ENCODE data around the gene HERC4.
A peak's percentile ranks its signal among the peaks of the same experiment; 100 is the strongest.
"Not testable (repeated sequence)": the region's sequence is repeated elsewhere in the genome, so short reads cannot be mapped to it uniquely, and the experiment has no call there.

The HERC4 gene

GRCh38 chr10:68082872-68083271 is 7.8 kb upstream of the HERC4 start:
- in situ Hi-C loops (cut with MboI; ENCODE audit: low sequenced_read_pairs), result no loop called here
- H3K36me3 ChIP-seq (replicated peaks), result no peaks in the 10 kb centered on the region
- H3K9me3 ChIP-seq, result no peaks in the 10 kb centered on the region
- no peaks in the 10 kb centered on the region for H3K27me3 ChIP-seq (ENCODE audit: low read depth)
- H3K4me1 ChIP-seq, result peaks cover 30% of the 10 kb centered on the region
- DNase-seq (ENCODE audit: low spot score in 2 of 2), result peak in 1 of 2 experiments; percentile 48
- no peak overlapping the region for H3K4me3 ChIP-seq

- in situ Hi-C loops (cut with MboI; ENCODE audit: low sequenced_read_pairs), result no loop called here
- no peaks in the 10 kb centered on the region for H3K27me3 ChIP-seq (ENCODE audit: low read depth)
- peak; percentile 70 to 92 for DNase-seq (ENCODE audit: low spot score in 2 of 2)
- H3K4me1 ChIP-seq, result peaks cover 30% of the 10 kb centered on the region
- no peak overlapping the region for H3K4me3 ChIP-seq
- H3K36me3 ChIP-seq (replicated peaks), result no peaks in the 10 kb centered on the region
- no peaks in the 10 kb centered on the region for H3K9me3 ChIP-seq
These were observed 6.8 kb upstream of the HERC4 start for GRCh38 chr10:68081916-68082315.

GRCh38 chr10:68080853-68081431 is 5.9 kb upstream of the HERC4 start:
- no peak for DNase-seq (ENCODE audit: low spot score in 2 of 2)
- H3K27me3 ChIP-seq (ENCODE audit: low read depth), result no peaks in the 10 kb centered on the region
- H3K9me3 ChIP-seq, result no peaks in the 10 kb centered on the region
- no peaks in the 10 kb centered on the region for H3K36me3 ChIP-seq (replicated peaks)
- no peak overlapping the region for H3K4me3 ChIP-seq
- H3K4me1 ChIP-seq, result peaks cover 30% of the 10 kb centered on the region
- in situ Hi-C loops (cut with MboI; ENCODE audit: low sequenced_read_pairs), result no loop called here

GRCh38 chr10:68079434-68079833 is 4.4 kb upstream of the HERC4 start:
- DNase-seq (ENCODE audit: low spot score in 2 of 2), result no peak
- Histone ChIP-seq H3K4me1 (peaks cover 35% of the 10 kb centered on the region), H3K9me3 (no peaks in the 10 kb centered on the region), H3K36me3 (replicated peaks) (no peaks in the 10 kb centered on the region), H3K4me3 (no peak overlapping the region), H3K27me3 (ENCODE audit: low read depth) (no peaks in the 10 kb centered on the region)
- in situ Hi-C loops (cut with MboI; ENCODE audit: low sequenced_read_pairs), result no loop called here

GRCh38 chr10:68077026-68077425 is 1.9 kb upstream of the HERC4 start:
- no peak for DNase-seq (ENCODE audit: low spot score in 2 of 2)
- in situ Hi-C loops (cut with MboI; ENCODE audit: low sequenced_read_pairs), result no loop called here
- no peaks in the 10 kb centered on the region for H3K27me3 ChIP-seq (ENCODE audit: low read depth)
- H3K9me3 ChIP-seq, result no peaks in the 10 kb centered on the region
- H3K4me1 ChIP-seq, result peaks cover 26% of the 10 kb centered on the region
- no peak overlapping the region for H3K4me3 ChIP-seq
- H3K36me3 ChIP-seq (replicated peaks), result no peaks in the 10 kb centered on the region

- H3K9me3 ChIP-seq; in situ Hi-C loops (cut with MboI; ENCODE audit: low sequenced_read_pairs); H3K36me3 ChIP-seq (replicated peaks); DNase-seq (ENCODE audit: low spot score in 2 of 2); H3K4me3 ChIP-seq; H3K27me3 ChIP-seq (ENCODE audit: low read depth): not testable (repeated sequence)
- peaks cover 21% of the 10 kb centered on the region for H3K4me1 ChIP-seq
These were observed 998 bp upstream of the HERC4 start for GRCh38 chr10:68076081-68076480.

- Histone ChIP-seq H3K4me1 (peaks cover 24% of the 10 kb centered on the region), H3K9me3 (no peaks in the 10 kb centered on the region), H3K4me3 (no peak overlapping the region; the same call in 1 of the 2 replicates), H3K36me3 (replicated peaks) (peaks cover 7% of the 10 kb centered on the region), H3K27me3 (ENCODE audit: low read depth) (no peaks in the 10 kb centered on the region)
- DNase-seq (ENCODE audit: low spot score in 2 of 2), result no peak
- in situ Hi-C loops (cut with MboI; ENCODE audit: low sequenced_read_pairs), result no loop called here
These were observed 494 bp upstream of the HERC4 start for GRCh38 chr10:68075550-68076004.

GRCh38 chr10:68074031-68074774 is 880 bp downstream of the HERC4 start:
- in situ Hi-C loops (cut with MboI; ENCODE audit: low sequenced_read_pairs), result no loop called here
- Histone ChIP-seq H3K27me3 (ENCODE audit: low read depth) (no peaks in the 10 kb centered on the region), H3K9me3 (no peaks in the 10 kb centered on the region), H3K4me1 (peaks cover 32% of the 10 kb centered on the region), H3K36me3 (replicated peaks) (peaks cover 7% of the 10 kb centered on the region), H3K4me3 (peak overlapping the region; percentile 96)
- peak in 1 of 2 experiments; percentile 32 for DNase-seq (ENCODE audit: low spot score in 2 of 2)

- H3K4me1 ChIP-seq, result peaks cover 32% of the 10 kb centered on the region
- in situ Hi-C loops (cut with MboI; ENCODE audit: low sequenced_read_pairs), result no loop called here
- H3K9me3 ChIP-seq, result no peaks in the 10 kb centered on the region
- DNase-seq (ENCODE audit: low spot score in 2 of 2), result no peak
- H3K27me3 ChIP-seq (ENCODE audit: low read depth), result no peaks in the 10 kb centered on the region
- peak overlapping the region; percentile 96 for H3K4me3 ChIP-seq
- H3K36me3 ChIP-seq (replicated peaks), result peaks cover 7% of the 10 kb centered on the region
These were observed 1.5 kb downstream of the HERC4 start for GRCh38 chr10:68073631-68074030.

- Histone ChIP-seq H3K4me3 (no peak overlapping the region), H3K36me3 (replicated peaks) (peaks cover 11% of the 10 kb centered on the region), H3K27me3 (ENCODE audit: low read depth) (no peaks in the 10 kb centered on the region), H3K9me3 (no peaks in the 10 kb centered on the region), H3K4me1 (peaks cover 21% of the 10 kb centered on the region)
- in situ Hi-C loops (cut with MboI; ENCODE audit: low sequenced_read_pairs), result no loop called here
- no peak for DNase-seq (ENCODE audit: low spot score in 2 of 2)
These were observed 7.6 kb downstream of the HERC4 start for GRCh38 chr10:68067508-68067907.

GRCh38 chr10:68067029-68067428 is 8.1 kb downstream of the HERC4 start:
- Histone ChIP-seq H3K9me3 (no peaks in the 10 kb centered on the region), H3K4me3 (no peak overlapping the region), H3K4me1 (peaks cover 16% of the 10 kb centered on the region), H3K36me3 (replicated peaks) (peaks cover 11% of the 10 kb centered on the region), H3K27me3 (ENCODE audit: low read depth) (no peaks in the 10 kb centered on the region)
- in situ Hi-C loops (cut with MboI; ENCODE audit: low sequenced_read_pairs), result no loop called here
- no peak for DNase-seq (ENCODE audit: low spot score in 2 of 2)

- no peaks in the 10 kb centered on the region; the same call in 1 of the 2 replicates for H3K36me3 ChIP-seq (replicated peaks)
- H3K9me3 ChIP-seq, result no peaks in the 10 kb centered on the region
- in situ Hi-C loops (cut with MboI; ENCODE audit: low sequenced_read_pairs), result no loop called here
- no peak overlapping the region for H3K4me3 ChIP-seq
- no peak for DNase-seq (ENCODE audit: low spot score in 2 of 2)
- no peaks in the 10 kb centered on the region; the same call in 1 of the 2 replicates for H3K4me1 ChIP-seq
- H3K27me3 ChIP-seq (ENCODE audit: low read depth), result no peaks in the 10 kb centered on the region
These were observed 21.5 kb downstream of the HERC4 start for GRCh38 chr10:68053553-68053952.

GRCh38 chr10:68052463-68052862 is 22.6 kb downstream of the HERC4 start:
- DNase-seq (ENCODE audit: low spot score in 2 of 2), result no peak
- H3K4me3 ChIP-seq, result no peak overlapping the region
- peaks cover 1% of the 10 kb centered on the region; the same call in 1 of the 2 replicates for H3K4me1 ChIP-seq
- no peaks in the 10 kb centered on the region; the same call in 1 of the 2 replicates for H3K36me3 ChIP-seq (replicated peaks)
- in situ Hi-C loops (cut with MboI; ENCODE audit: low sequenced_read_pairs), result no loop called here
- no peaks in the 10 kb centered on the region for H3K9me3 ChIP-seq
- no peaks in the 10 kb centered on the region for H3K27me3 ChIP-seq (ENCODE audit: low read depth)

GRCh38 chr10:68049289-68050078 is 25.6 kb downstream of the HERC4 start:
- no peaks in the 10 kb centered on the region for H3K27me3 ChIP-seq (ENCODE audit: low read depth)
- no peak overlapping the region for H3K4me3 ChIP-seq
- no peaks in the 10 kb centered on the region for H3K36me3 ChIP-seq (replicated peaks)
- DNase-seq (ENCODE audit: low spot score in 2 of 2), result no peak
- in situ Hi-C loops (cut with MboI; ENCODE audit: low sequenced_read_pairs), result no loop called here
- no peaks in the 10 kb centered on the region for H3K9me3 ChIP-seq
- H3K4me1 ChIP-seq, result peaks cover 15% of the 10 kb centered on the region
